PC-3 (cell line): ENCODE measurements around the gene SNTA1. TPM values are rescaled to one million over a fixed set of nuclear protein-coding genes. Genes with fewer than 3 reads are reported as not detected.

Experiments
- total RNA-seq: library from RNA; depleted of rRNA; stranded (reverse); fragments of >200 nt; gene quantifications from 2 replicates; pipeline ENCODE4 v1.2.3, GENCODE V29; 2014; rRNA removed

Gene SNTA1
- total RNA-seq, 1 experiment from 2014 or later = 25.9 TPM

Other genes starting within 250 kb of the SNTA1 start
- gene BPIFA3, start 226.4 kb downstream of the SNTA1 start, total RNA-seq = not detected in 2 replicates
- gene BPIFA1, start 207.8 kb downstream of the SNTA1 start, total RNA-seq = not detected in 2 replicates
- gene BPIFB1, start 160.5 kb downstream of the SNTA1 start, total RNA-seq = not detected in 2 replicates
- 31.2 and 53.4 TPM in 2 replicates for gene CDK5RAP1, start 42.2 kb downstream of the SNTA1 start, total RNA-seq
- gene CBFA2T2, start 46.3 kb upstream of the SNTA1 start, total RNA-seq = 9.2 and 9.7 TPM in 2 replicates
- gene C20orf144, start 218.6 kb upstream of the SNTA1 start, total RNA-seq = 0.17 TPM in 1 of 2 replicates, not detected in the other
- gene ACTL10, start 223.2 kb upstream of the SNTA1 start, total RNA-seq = 1.6 and 2.8 TPM in 2 replicates
- gene NECAB3, start 230.7 kb upstream of the SNTA1 start, total RNA-seq = 41.2 and 43.5 TPM in 2 replicates
- 63.7 and 72.2 TPM in 2 replicates for gene E2F1, start 242.6 kb upstream of the SNTA1 start, total RNA-seq